ENCODE results near the gene UNC5A.

UNC5A gene

GRCh38 chr5:176865964-176866363 lies 55.6 kb downstream of the UNC5A start:
- H4K20me1 ChIP-seq (ENCODE audit: insufficient read depth, low read length): peaks cover 9% of the 10 kb centered on the region; the same call in 1 of the 2 replicates
- H3K36me3 ChIP-seq (ENCODE audit: insufficient read depth, low read length): no peaks in the 10 kb centered on the region
- H3K79me2 ChIP-seq (ENCODE audit: insufficient read depth, low read length): no peaks in the 10 kb centered on the region
- H3K4me3 ChIP-seq (ENCODE audit: low read depth in 1 of 2, low read length in 2 of 2): no peak overlapping the region
- TF ChIP-seq EZH2 (IDR thresholded peaks at IDR 0.05; ENCODE audit: borderline replicate concordance, low read depth, low read length, severe bottlenecking): no peak
- TF ChIP-seq, protein P1, sequence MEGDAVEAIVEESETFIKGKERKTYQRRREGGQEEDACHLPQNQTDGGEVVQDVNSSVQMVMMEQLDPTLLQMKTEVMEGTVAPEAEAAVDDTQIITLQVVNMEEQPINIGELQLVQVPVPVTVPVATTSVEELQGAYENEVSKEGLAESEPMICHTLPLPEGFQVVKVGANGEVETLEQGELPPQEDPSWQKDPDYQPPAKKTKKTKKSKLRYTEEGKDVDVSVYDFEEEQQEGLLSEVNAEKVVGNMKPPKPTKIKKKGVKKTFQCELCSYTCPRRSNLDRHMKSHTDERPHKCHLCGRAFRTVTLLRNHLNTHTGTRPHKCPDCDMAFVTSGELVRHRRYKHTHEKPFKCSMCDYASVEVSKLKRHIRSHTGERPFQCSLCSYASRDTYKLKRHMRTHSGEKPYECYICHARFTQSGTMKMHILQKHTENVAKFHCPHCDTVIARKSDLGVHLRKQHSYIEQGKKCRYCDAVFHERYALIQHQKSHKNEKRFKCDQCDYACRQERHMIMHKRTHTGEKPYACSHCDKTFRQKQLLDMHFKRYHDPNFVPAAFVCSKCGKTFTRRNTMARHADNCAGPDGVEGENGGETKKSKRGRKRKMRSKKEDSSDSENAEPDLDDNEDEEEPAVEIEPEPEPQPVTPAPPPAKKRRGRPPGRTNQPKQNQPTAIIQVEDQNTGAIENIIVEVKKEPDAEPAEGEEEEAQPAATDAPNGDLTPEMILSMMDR (IDR thresholded peaks at IDR 0.05; ENCODE audit: borderline replicate concordance, extremely low read depth, low read length, poor library complexity, severe bottlenecking): no peak
- no peak overlapping the region for H3K9ac ChIP-seq (ENCODE audit: low read depth, low read length)
- peaks cover 20% of the 10 kb centered on the region for H3K9me3 ChIP-seq (ENCODE audit: insufficient read depth, low read length, severe bottlenecking)
- no peak overlapping the region for H3K27ac ChIP-seq (ENCODE audit: low read length)
- DNase-seq: no peak
- H3K27me3 ChIP-seq (ENCODE audit: insufficient read depth, low read length, poor library complexity): no peaks in the 10 kb centered on the region
- no peak for ATAC-seq (ENCODE audit: insufficient read depth, low read depth)
- no peak overlapping the region for H2AFZ ChIP-seq (ENCODE audit: low read depth, low read length)
- no peaks in the 10 kb centered on the region for H3K4me1 ChIP-seq (ENCODE audit: insufficient read depth, low read length)
- H3K4me2 ChIP-seq (ENCODE audit: insufficient read depth, low read length): no peak overlapping the region

DNA sequence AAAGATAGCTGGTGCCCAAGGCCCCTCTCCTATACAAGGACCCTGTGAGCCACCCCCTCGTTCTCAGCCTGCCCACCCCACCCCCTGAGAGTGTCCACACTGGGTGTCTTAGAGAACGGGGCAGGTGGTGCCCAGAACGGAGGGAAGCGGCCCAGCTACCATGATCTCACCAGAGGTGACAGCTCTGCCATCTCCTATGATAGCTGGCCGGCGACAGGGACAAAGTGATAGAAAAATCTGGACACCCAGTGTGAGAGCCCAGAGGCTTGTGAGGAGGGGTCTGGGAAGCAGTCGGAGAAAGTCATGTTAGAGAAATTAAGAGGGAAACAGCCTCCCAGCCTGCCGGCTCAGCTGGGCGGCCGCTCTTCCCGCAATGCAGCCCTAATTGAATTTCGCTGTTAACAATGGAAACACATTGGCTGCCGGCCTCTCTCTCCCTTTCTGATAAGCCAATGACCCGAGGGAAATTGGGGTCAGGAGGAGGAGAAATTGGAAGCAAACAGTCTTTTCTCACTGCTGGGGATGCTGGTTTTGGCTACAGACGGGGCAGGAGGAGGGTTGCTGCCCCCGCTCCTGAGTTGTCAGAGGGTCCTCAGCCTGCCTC lies 56.5 kb downstream of the UNC5A start:
- H2AFZ ChIP-seq (ENCODE audit: low read depth, low read length): no peak overlapping the region
- TF ChIP-seq, protein P1 (IDR thresholded peaks at IDR 0.05; ENCODE audit: borderline replicate concordance, extremely low read depth, low read length, poor library complexity, severe bottlenecking): no peak
- no peak for TF ChIP-seq EZH2 (IDR thresholded peaks at IDR 0.05; ENCODE audit: borderline replicate concordance, low read depth, low read length, severe bottlenecking)
- no peak overlapping the region for H3K27ac ChIP-seq (ENCODE audit: low read length)
- no peaks in the 10 kb centered on the region for H3K4me1 ChIP-seq (ENCODE audit: insufficient read depth, low read length)
- no peaks in the 10 kb centered on the region for H3K79me2 ChIP-seq (ENCODE audit: insufficient read depth, low read length)
- no peak for DNase-seq
- H3K4me2 ChIP-seq (ENCODE audit: insufficient read depth, low read length): no peak overlapping the region
- peaks cover 4% of the 10 kb centered on the region; the same call in 1 of the 2 replicates for H4K20me1 ChIP-seq (ENCODE audit: insufficient read depth, low read length)
- no peaks in the 10 kb centered on the region for H3K27me3 ChIP-seq (ENCODE audit: insufficient read depth, low read length, poor library complexity)
- H3K36me3 ChIP-seq (ENCODE audit: insufficient read depth, low read length): no peaks in the 10 kb centered on the region
- peaks cover 20% of the 10 kb centered on the region for H3K9me3 ChIP-seq (ENCODE audit: insufficient read depth, low read length, severe bottlenecking)
- no peak overlapping the region for H3K4me3 ChIP-seq (ENCODE audit: low read depth in 1 of 2, low read length in 2 of 2)
- ATAC-seq (ENCODE audit: insufficient read depth, low read depth): no peak
- H3K9ac ChIP-seq (ENCODE audit: low read depth, low read length): no peak overlapping the region

DNA sequence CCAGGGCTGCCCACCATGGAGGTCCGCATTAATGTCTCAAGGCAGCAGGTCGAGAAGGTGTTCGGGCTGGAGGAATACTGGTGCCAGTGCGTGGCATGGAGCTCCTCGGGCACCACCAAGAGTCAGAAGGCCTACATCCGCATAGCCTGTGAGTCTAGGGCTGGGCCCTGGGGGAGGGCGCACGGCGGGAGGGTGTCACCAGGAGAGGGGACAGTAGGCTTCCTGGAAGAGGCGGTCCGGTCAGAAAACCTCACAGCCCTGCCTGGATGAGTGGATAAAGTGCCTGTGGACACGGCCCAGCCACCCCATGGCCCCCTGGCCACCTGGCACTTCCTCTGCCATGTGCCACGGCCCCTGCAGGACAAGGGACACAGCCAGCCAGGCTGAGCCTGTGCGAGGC lies 57.8 kb downstream of the UNC5A start:
- Histone ChIP-seq H3K79me2 (ENCODE audit: insufficient read depth, low read length) (no peaks in the 10 kb centered on the region), H3K4me3 (ENCODE audit: low read depth in 1 of 2, low read length in 2 of 2) (no peak overlapping the region), H3K4me1 (ENCODE audit: insufficient read depth, low read length) (no peaks in the 10 kb centered on the region), H4K20me1 (ENCODE audit: insufficient read depth, low read length) (no peaks in the 10 kb centered on the region), H3K27me3 (ENCODE audit: insufficient read depth, low read length, poor library complexity) (no peaks in the 10 kb centered on the region), H3K4me2 (ENCODE audit: insufficient read depth, low read length) (no peak overlapping the region), H3K27ac (ENCODE audit: low read length) (no peak overlapping the region), H3K9ac (ENCODE audit: low read depth, low read length) (no peak overlapping the region), H2AFZ (ENCODE audit: low read depth, low read length) (no peak overlapping the region), H3K9me3 (ENCODE audit: insufficient read depth, low read length, severe bottlenecking) (peaks cover 22% of the 10 kb centered on the region), H3K36me3 (ENCODE audit: insufficient read depth, low read length) (no peaks in the 10 kb centered on the region)
- DNase-seq (no peak), ATAC-seq (ENCODE audit: insufficient read depth, low read depth) (no peak)
- TF ChIP-seq EZH2 (IDR thresholded peaks at IDR 0.05; ENCODE audit: borderline replicate concordance, low read depth, low read length, severe bottlenecking): no peak
- TF ChIP-seq, protein P1 (IDR thresholded peaks at IDR 0.05; ENCODE audit: borderline replicate concordance, extremely low read depth, low read length, poor library complexity, severe bottlenecking): no peak
